HuH-7 (cell line): ENCODE measurements around the gene ANKS1B.

Source experiments
- DNase-seq: peaks from one replicate; pipeline ENCODE4 v3.0.0; 2011; ENCODE audit warnings: low spot score

Gene ANKS1B

DNA sequence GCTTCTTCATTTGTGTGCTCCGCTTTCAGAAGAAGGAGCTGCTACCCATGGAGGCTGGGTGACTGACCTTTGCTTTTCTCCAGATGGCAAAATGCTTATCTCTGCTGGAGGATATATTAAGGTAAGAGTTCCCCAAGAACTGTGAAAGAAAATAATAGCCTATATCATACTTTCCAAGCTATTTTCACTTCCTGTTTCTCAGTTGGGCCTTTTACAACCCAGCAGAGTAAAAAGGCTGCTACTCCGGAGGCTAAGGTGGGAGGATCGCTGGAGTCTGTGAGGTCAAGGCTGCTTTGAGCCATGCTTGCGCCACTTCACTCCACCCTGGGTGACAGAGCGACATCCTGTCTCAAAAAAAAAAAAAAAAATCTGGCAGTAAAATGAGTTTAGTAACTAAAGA, 1257.5 kb downstream of the ANKS1B start:
- DNase-seq, result no peak

DNA sequence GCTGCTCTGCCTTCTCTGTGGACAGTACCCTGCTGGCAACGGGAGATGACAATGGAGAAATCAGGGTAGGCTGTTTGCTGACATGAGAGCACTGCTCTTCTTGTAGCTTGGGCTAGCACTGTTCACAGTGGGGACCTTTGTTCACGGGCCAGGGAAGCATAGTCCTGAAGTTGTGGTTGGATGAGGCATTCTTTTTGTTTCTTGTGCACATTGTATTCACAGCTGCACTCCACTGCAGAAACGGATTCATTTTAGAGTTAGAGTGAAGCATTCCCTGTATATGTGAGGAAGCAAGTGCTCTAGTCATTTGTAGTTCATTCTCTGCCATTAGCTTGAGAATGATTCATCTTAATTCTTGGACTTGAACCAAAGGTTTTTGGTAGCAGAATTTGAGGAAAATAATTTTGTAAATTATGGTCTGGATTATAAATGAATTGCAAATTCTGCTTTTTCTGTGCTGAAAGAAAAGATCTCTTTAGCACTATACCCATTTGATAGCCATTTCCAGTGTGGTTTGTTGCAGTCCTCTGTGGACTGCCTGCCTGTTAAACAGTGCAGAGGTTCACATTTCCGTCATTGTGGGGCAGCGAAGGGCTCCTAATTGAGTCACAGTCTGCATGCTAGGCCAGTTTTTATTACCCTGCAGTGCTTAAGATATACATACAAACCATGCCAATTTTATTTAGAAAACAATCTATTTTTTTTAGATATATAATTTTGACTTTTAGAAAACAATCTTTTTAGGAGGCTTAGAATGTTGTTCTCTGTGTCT, 1259.1 kb downstream of the ANKS1B start:
- peak; percentile 34 for DNase-seq

DNA sequence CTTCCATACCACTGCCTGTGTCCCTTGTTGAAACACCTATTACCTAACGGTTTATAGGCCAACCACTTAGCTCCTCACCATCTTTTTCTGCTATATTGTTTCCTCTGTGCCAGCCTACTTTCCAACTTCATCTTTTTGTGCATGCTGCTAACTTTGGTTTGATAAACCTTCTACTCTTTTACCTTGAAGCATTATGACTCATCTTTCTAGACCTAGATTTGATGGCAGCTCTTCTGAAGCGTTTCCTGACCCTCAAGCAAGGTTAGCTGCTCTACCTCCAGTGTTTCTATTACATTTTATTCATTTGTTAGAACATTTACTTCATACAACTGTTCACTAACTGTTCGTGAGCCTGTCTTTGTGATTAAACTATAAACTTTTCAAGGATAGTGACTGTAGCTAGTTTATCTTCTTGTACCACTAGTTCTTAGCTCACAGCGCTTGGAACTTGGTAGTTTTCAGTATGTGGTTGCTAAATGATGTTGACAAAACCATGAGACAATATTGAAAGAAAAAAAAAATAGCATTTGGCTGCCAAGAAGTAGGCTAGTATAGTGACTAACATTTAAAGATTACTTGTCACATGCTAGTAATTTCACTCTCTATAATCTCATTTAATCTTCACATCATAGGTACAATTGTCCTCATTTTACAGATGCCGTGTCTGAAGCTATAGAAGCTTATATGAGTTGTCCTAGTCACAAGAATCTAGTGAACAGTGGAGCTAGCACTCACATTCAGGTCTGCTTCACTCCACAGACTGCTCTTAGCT, 1260.2 kb downstream of the ANKS1B start:
- no peak for DNase-seq

DNA sequence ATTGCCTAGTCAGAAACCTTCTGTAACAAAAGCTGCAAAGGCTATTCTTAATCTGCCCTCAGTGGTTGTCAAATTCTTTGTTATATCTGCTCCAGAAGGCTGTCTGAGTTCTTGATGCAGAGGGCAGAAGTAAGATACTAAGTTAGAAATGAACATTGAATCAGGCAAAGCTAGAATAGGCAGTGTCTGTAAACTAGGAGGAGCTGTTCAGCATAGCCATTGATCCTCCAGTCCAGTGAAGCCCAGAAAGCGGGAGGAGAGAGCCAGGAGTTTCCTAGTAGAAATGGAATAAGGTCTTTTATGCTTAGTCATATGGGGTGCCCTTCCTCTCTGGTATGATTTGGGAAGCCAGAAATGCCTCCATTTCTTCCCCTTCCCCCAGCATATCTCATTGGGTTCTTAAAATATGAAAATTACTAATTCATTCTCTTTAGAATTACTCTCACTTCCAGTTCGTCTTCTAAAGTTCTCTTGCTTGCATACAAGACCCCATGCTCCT, 1263.5 kb downstream of the ANKS1B start:
- no peak for DNase-seq

DNA sequence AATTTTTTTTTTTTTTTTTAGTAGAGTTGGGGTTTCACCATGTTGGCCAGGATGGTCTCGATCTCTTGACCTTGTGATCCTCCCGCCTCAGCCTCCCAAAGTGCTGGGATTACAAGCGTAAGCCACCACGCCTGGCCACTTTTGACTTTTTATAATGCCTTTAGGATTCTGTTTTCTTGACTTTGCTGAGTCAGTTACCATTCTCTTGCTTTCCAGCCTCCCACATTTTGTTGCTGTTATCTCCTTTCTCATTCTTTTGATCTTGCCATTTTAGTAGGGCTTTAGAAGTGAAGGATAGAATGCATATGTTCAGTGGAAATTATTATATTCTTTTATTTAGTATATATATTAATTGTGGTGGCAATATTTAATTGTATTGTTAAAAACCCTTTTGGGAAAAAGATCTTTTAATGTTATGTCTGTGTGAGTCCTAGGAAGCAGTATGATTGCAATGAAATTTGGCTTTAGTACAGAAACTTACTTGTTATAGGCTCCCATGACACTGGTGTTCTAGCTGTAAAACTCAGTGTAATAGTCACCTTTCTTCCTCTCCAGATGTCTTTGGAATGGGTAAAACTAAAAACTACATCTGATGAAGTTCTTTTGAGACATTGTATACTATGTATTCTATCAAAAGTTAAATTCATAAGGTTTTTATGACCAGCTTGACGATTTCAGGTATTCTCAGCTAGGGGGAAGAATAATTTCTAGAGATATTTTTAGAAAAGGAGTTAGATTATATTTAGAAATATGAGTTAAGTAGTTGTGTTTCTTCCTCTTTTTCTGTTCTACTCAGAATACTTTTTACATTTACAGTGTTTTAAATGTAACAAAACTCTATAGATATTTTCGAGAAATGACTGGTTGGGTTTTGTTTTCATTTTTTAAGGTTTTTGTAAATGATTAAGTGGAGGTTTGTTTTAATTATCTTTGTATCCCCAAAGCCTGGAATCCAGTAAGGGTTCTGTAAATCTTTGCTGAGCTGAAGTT, 1264.9 kb downstream of the ANKS1B start:
- DNase-seq, result no peak

DNA sequence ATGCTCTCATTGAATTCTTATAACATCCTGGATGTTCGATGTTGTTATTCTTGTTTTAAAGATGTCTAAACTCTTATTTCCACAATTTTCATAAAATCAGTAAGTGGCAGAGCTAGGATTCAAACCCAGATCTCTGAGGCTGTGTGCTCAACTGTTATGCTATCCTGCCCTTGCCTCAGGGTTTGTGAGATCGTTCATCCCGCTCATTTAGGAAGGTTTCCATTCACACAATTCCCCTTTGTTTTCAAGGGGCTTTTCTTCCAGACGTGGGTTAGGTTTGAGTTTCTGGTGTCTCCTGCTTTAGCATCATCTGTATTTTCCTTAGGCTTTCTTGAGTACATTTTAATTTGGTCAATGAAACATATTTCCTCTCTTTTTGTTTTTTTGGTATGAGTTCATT, 1270.3 kb downstream of the ANKS1B start:
- no peak for DNase-seq

DNA sequence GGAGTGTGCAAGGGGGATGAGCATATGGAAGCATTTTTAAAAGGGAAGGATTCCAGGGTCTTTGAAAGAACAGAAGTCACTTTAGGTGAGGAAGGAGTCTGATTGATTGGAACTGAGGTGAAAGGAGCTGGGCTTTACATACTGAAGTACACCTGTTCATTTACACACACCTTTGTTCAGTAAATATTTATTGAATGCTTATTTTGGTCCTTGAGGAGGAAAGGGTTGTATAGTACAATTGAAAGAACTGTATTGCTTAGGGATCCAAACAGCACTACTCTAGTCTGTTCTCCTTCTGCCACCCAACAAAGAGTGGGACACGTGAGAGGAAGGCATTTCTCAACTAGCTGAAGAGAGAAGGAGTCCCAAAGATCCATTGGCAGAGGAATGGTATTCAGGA, 1275.7 kb downstream of the ANKS1B start:
- no peak for DNase-seq

DNA sequence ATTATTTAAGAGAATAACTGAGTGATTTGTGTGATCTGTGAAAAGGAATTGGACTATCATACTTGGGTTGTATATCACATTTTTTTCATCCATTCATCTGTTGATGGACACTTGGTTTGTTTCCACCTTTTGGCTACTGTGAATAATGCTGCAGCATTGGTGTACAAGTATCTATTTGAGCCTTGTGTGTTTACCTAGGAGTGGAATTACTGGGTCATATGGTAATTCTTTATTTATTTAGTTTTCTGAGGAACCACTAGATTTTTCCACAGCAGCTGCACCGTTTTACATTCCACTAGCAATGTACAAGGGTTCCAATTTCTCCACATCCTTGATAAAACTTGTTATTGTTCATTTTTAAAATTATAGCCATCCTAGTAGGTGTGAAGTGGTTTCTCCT, 1283.6 kb downstream of the ANKS1B start:
- no peak for DNase-seq

DNA sequence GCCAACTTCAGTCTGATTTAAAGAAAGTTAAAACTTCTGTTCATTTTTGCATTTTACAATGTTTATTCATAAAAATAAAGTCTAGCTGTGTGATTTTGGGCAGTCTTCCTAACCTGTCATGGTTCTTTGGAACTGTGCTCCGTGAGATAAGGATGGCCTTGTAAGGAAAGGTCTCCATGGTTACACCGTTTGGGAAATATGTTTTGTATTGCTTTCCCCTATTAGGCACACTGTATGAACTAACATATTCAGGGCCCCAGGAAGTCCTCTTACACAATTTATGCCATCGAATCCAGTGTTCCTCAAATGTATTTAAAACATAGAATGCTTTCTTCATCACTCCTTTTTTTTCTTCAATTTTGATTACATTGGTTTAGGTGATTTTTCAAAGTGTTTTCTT, 1285.2 kb downstream of the ANKS1B start:
- DNase-seq, result no peak

DNA sequence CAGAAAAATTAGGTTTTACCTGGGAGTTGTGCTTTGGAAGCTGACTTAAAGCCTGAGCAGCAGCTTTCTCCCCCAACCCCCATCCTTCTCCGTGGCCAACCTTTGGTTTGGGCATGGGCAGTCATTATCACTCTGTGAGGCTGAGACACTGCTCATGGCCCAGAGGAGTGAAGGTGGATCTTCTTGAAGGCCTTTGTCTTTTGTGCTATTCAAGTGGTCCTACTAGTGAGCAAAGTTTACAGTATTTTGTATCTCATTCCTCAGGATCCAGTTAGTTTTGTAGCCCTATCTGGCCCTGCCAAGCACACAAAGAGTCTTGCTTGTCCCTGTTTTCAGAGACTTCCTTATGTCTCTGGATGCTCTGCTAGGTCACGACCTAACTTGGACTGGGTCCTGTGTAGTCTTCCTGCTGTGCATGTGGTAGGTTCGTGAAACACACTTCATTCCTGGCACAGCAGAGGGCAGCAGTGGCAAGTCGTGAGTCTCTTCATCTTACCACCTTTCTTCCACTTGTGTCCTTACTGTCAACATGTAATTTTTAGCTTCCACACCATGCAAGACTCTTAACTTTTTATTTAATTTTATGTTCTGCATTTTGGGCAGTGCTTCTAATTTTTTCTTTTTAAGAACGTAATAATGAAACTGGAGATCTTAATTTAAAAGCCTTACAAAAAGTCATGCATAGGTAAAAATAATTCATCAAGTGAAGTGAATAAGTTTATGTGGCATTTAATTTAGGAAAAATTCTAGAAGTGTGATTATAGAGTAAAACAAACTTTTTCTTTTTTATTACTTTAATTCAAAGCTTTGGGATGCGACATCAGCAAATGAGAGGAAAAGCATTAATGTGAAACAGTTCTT, 1285.9 kb downstream of the ANKS1B start:
- DNase-seq, result peak; percentile 30

DNA sequence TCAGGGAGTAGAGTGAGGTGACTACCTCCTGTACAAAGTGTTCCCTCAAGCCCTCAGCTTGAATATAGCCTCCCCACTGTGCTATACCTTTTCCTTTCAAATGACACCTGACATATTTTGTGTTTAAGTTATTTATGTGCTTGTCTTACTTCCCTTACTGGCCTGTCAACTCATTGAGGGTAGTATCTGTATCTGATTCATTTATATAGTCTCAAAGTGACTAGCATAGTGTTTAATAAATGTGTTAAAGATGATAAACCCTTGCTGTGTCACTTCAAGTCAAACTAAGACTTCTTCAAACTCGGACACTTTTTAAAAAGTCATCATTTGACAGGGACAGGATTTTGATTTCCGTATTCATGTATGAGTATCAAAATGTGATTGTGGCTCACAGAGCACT, 1287.5 kb downstream of the ANKS1B start:
- DNase-seq, result no peak

DNA sequence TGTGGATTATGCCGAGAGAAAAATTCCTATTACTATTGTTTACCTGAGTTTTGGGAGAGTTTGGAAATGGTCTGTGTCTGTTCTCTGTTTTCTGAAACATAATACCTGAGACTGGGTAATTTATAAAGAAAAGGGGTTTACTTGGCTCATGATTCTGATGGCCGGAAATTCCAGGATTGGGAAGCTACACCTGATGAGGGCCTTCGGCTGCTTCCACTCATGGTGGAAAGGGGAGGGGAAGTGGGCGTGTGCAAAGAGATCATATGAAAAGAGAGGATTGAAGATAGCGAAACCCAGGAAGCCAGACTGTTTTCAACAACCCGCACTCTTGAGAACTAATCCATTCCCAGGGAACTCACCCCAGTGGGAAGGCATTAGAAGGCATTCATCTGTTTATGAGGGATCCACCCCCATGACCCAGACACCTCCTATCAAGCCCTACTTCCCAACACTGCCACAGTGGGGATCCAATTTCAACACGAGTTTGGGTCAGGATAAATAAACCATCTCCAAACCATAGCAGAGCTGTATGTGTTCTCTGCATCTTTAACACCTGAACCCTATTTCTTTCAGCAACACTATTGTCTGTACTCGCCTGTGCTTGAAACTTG, 1288.6 kb downstream of the ANKS1B start:
- no peak for DNase-seq

DNA sequence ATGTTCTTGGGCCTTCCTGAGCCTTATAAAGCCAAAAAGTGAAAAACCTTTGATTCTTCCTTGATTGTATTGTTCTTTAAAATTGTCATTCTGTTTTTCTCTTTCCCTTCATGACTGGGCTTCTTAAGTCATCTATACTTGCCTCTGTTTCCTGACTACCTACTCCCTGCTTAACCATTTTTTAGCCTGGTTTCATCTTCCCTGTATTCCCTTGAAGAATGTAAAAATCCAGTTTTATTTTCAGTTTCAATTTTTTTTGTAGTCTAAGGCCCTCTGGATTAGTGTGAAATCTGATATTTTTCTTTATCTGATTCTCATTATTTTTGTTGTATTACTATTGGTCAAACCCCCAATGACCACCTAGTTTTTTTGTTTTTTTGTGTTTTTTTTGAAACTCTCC, 1293.4 kb downstream of the ANKS1B start:
- DNase-seq, result no peak

DNA sequence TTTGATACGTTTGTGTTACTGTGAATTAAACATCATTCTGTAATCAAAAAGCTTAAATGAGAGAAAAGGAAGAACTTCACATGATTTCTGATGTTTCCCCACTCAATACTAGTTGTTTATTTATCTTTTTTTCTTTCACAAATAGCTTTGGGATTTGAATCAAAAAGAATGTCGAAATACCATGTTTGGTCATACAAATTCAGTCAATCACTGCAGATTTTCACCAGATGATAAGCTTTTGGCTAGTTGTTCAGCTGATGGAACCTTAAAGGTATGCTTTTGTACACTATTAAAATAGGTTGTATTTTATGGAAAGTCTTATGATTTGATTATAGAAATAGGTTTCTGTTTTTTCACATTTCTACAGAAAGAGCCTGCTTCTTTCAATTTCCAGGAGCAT, 1298.1 kb downstream of the ANKS1B start:
- no peak for DNase-seq
